Neural progenitor cell (in vitro differentiated cells): Measurements from ENCODE around the gene MYL9.

Source experiments
- EZH2 ChIP-seq: fragments of 200-600 bp; sonication (generic); IDR thresholded peaks from 2 replicates; pipeline ENCODE4 v1.6.1; 2017; ENCODE audit warnings: antibody characterized with exemption, mild to moderate bottlenecking, moderate library complexity
- EZH2phosphoT487 ChIP-seq: fragments of 200-600 bp; sonication (generic); IDR thresholded peaks from 2 replicates; pipeline ENCODE4 v1.6.1; 2017; ENCODE audit warnings: antibody characterized with exemption
- TF ChIP-seq, protein P1 (sequence below): fragments of 200-600 bp; sonication (generic); IDR thresholded peaks from 2 replicates; pipeline ENCODE4 v1.5.1; 2017; ENCODE audit warnings: antibody characterized with exemption, mild to moderate bottlenecking

DNA sequence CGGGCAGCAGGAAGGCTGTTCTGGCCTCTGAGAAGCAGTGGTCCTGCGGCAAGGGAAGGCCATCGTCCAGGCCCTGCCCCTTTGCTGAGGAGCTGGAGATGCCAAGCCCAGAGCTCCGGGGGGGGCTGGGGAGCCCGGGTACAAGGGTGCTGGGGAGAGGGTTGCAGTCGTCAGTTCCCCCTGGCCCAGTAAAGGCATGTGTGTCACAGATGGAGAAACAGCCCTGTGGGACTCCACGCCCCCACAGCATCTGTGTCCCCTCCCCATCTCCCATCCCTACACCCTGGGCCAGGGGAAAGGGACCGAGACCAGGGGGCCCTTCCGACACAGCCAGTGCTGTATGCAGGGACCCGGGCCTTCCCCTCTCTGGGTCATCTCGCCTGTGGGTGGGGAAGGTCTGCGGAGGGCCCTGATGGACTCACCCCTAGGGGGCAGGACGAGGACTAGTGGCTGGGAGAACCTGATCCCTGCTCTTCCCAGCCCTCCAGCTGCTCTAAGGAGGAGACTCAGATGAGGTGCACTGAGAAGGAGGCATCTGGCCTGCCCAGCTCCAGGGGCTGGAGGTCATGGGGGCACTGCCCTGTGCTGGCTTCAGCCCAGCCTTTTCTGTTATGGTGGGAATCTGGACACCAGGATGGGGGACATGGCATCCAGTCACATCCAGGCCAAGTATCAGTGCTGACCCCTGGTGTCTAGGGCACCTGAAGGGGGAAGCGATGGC lies 609 bp downstream of the MYL9 start:
- TF ChIP-seq, protein P1, sequence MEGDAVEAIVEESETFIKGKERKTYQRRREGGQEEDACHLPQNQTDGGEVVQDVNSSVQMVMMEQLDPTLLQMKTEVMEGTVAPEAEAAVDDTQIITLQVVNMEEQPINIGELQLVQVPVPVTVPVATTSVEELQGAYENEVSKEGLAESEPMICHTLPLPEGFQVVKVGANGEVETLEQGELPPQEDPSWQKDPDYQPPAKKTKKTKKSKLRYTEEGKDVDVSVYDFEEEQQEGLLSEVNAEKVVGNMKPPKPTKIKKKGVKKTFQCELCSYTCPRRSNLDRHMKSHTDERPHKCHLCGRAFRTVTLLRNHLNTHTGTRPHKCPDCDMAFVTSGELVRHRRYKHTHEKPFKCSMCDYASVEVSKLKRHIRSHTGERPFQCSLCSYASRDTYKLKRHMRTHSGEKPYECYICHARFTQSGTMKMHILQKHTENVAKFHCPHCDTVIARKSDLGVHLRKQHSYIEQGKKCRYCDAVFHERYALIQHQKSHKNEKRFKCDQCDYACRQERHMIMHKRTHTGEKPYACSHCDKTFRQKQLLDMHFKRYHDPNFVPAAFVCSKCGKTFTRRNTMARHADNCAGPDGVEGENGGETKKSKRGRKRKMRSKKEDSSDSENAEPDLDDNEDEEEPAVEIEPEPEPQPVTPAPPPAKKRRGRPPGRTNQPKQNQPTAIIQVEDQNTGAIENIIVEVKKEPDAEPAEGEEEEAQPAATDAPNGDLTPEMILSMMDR, result peak; percentile 66
- TF ChIP-seq EZH2, result no peak
- TF ChIP-seq EZH2phosphoT487, result no peak
